Gastroesophageal sphincter (tissue), 3 donors: ENCODE measurements around the gene ZFYVE16.

Source experiments
- CTCF ChIP-seq, 4 experiments: fragments of 200-600 bp in 2 of 4; fragments of 450-650 bp in 2 of 4; sonication (generic) in 1 of 4; IDR thresholded peaks; one replicate each; pipeline ENCODE4 v1.5.1; 2017 to 2019; ENCODE audit warnings: antibody characterized with exemption in 4 of 4, mild to moderate bottlenecking in 2 of 4, moderate library complexity in 2 of 4
- EP300 ChIP-seq: sonication (generic); formaldehyde crosslinking; IDR thresholded peaks from one replicate; pipeline ENCODE4 v1.6.1; 2017; ENCODE audit warnings: antibody characterized with exemption, mild to moderate bottlenecking
- POLR2A ChIP-seq, 2 donors: fragments of 450-650 bp; IDR thresholded peaks; one replicate each; pipeline ENCODE4 v1.6.1; 2017; ENCODE audit warnings: antibody characterized with exemption in 2 of 2, mild to moderate bottlenecking in 2 of 2, moderate library complexity in 1 of 2
- POLR2AphosphoS5 ChIP-seq: sonication (generic); formaldehyde crosslinking; IDR thresholded peaks from one replicate; pipeline ENCODE4 v1.6.1; 2017; ENCODE audit warnings: antibody characterized with exemption

- TF ChIP-seq POLR2A (IDR thresholded peaks at IDR 0.05): no peak
- TF ChIP-seq CTCF (IDR thresholded peaks at IDR 0.05): no peak
- TF ChIP-seq POLR2AphosphoS5: no peak
- no peak for TF ChIP-seq EP300
Observed at GRCh38 chr5:80482578-80482977, 74.7 kb downstream of the ZFYVE16 start.
